Caki2 (cell line): Measurements from ENCODE around the gene ZNF592. TPM values are rescaled to one million over a fixed set of nuclear protein-coding genes. Genes with fewer than 3 reads are reported as not detected.
A peak's percentile ranks its signal among the peaks of the same experiment; 100 is the strongest.
"Not testable (repeated sequence)": the region's sequence is repeated elsewhere in the genome, so short reads cannot be mapped to it uniquely, and the experiment has no call there.

Experiments used
- DNase-seq: peaks from one replicate; pipeline ENCODE4 v3.0.0-alpha.2; 2015; ENCODE audit warnings: low read depth
- in situ Hi-C: cut with HindIII; loops from 2 replicates; pipeline ENCODE4 v1.10.0; 2016; ENCODE audit warnings: low sequenced_read_pairs, low pct_unique_long_range_greater_than_20kb, mixed read lengths
- total RNA-seq: library from RNA; depleted of rRNA; stranded (reverse); fragments of >200 nt; shearing (Covaris generic); gene quantifications from 2 replicates; pipeline ENCODE4 v1.2.3, GENCODE V29; 2014; ENCODE audit warnings: low replicate concordance; rRNA removed

The ZNF592 gene
- total RNA-seq, 1 experiment from 2014 or later: 7.2 TPM

GRCh38 chr15:84834229-84834955 is 86.0 kb downstream of the ZNF592 start:
- no peak for DNase-seq
- in situ Hi-C loops: no loop called here

DNA sequence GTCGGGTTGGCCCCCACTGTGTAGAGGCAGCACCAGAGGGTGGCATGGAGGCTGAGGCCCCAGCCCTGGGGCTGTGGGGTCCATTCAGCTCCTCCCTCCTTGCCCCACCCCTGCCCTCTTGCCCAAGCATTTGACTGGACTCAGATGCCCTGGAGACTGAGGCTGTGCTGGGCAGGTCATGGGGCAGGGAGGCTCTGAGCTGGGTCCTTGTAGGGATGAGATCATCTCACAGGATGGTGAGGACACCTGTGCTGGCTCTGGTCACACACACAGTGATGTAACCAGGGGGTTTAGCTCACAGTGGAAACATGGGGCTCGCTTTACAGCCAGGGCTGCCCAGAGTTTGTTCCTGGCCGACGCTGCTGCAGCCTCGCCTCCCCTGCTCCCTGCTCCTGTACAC is 86.6 kb downstream of the ZNF592 start:
- no peak for DNase-seq
- in situ Hi-C loops: no loop called here

- in situ Hi-C loops: no loop called here
- no peak for DNase-seq
Observed at GRCh38 chr15:84835661-84836337, 87.4 kb downstream of the ZNF592 start.

GRCh38 chr15:84836844-84837243 is 88.5 kb downstream of the ZNF592 start:
- in situ Hi-C loops: no loop called here

DNA sequence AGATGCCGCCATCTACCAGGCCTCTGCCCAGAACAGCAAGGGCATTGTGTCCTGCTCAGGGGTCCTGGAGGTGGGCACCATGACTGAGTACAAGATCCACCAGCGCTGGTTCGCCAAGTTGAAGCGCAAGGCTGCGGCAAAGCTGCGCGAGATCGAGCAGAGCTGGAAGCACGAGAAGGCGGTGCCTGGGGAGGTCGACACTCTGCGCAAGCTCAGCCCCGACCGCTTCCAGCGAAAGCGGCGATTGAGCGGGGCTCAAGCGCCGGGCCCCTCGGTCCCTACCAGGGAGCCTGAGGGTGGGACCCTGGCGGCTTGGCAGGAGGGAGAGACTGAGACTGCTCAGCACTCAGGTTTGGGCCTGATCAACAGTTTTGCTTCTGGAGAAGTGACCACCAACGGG is 91.3 kb downstream of the ZNF592 start:
- in situ Hi-C loops: no loop called here
- DNase-seq: no peak

More at GRCh38 chr15:84836844-84837243, 88.5 kb downstream of the ZNF592 start:
- DNase-seq: no peak

DNA sequence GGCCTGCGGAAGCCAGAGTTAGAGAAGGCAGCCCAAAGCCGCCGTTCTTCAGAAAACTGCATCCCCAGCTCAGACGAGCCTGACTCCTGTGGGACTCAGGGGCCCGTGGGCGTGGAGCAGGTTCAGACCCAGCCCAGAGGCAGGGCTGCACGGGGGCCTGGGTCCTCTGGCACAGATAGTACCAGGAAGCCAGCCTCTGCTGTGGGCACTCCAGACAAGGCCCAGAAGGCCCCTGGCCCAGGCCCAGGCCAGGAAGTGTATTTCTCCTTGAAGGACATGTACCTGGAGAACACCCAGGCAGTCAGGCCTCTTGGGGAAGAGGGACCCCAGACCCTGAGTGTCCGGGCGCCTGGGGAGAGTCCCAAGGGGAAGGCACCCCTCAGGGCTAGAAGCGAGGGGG is 91.9 kb downstream of the ZNF592 start:
- DNase-seq: no peak

GRCh38 chr15:84840741-84841429 is 92.5 kb downstream of the ZNF592 start:
- in situ Hi-C loops: no loop called here
- peak; percentile 42 for DNase-seq

More for the DNA sequence above, 91.9 kb downstream of the ZNF592 start:
- in situ Hi-C loops: no loop called here

GRCh38 chr15:84842781-84843180 is 94.4 kb downstream of the ZNF592 start:
- in situ Hi-C loops: no loop called here
- no peak for DNase-seq

GRCh38 chr15:84844964-84845363 is 96.6 kb downstream of the ZNF592 start:
- no peak for DNase-seq
- in situ Hi-C loops: no loop called here

GRCh38 chr15:84845631-84846030 is 97.2 kb downstream of the ZNF592 start:
- in situ Hi-C loops, DNase-seq: not testable (repeated sequence)

DNA sequence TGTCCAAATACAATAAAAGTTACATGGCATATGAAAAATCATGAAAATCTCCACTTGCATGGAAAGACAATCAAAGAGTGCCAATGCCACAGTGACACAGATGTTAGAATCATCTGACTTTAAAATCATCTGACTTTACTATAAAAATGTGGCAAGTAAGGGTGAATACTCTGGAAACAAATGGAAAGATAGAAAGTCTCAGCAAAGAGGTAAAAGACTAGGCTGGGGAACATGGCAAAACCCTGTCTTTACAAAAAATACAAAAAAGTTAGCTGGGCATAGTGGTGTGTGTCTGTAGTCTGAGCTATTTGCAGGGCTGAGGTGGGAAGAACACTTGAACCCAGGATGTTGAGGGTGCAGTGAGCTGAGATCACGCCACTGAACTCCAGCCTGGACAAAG is 97.9 kb downstream of the ZNF592 start:
- in situ Hi-C loops: no loop called here
- no peak for DNase-seq

DNA sequence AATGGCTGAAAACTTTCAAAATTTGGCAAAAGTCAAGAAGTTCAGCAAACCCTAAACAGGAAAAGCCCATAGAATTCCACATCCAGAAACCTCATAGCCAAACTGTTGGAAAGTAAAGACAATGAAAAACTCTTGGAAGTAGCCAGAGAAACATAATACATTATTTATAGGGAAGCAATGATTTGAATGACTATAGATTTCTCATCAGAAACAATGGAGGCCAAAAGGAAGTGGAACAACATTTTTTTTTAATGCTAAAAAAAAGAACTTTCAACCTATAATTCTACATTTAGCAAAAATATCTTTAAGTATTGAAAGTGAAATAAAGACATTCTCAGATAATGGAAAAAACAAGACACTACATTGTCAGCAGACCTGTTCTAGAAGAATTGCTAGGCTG is 99.0 kb downstream of the ZNF592 start:
- in situ Hi-C loops: no loop called here
- DNase-seq: no peak

DNA sequence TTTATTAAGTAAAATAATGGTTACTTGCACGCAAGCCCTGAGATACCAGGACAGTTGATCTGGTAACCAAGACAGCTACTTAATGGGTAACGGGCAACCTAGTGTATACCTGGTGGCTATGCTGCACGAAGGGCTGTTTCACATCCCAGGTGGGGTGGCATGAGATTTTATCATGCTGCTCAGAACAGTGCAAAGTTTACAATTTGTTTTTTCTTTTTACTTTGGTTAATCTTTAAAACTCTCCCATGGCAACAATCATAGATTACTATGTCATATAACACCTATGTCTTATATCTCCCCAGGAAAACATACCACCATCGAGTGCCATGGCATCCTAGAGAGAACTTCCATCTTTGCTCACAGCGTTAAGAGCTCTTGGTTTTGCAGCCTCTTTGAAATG is 103.8 kb downstream of the ZNF592 start:
- in situ Hi-C loops: no loop called here

DNA sequence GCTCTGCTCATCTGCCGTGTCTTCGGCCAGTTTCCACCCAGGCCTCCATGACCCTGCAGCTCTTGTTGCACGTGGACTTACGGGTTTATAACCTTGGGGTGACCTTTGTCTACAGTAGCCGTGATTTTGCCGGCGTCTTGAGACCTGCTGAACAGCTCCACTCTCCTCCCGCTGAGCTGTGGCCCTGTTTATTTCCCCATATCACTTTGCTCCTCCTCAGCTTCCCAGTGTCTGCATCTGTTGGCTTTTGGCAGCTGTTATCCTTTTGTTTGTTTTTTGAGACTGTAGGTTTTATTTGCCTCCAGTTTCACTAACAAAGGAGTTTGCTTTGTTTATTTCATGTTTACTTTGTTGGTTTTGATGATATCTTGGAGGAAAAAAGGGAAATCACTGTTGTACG is 106.7 kb downstream of the ZNF592 start:
- in situ Hi-C loops: no loop called here

More for the DNA sequence above, 103.8 kb downstream of the ZNF592 start:
- DNase-seq: no peak

DNA sequence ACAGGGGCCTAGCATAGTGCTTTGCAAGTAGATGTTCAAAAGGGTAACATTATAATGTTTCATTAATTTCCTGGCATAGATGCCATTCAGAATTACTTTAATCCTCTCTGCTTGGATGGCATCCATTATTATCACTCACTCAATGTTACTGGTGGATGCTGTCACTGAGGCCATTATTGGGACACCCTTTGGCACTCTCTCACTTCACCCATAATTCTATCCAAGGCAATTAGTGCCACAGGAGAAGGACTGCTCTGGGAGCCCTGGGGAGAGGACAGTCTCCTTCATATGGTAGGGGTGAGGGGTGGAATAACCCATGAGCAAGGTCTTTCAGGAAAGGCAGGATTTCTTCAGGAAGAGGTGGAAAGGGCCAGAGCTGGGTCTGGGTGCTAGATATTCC is 107.4 kb downstream of the ZNF592 start:
- in situ Hi-C loops: no loop called here
- DNase-seq: no peak

More for the DNA sequence above, 106.7 kb downstream of the ZNF592 start:
- DNase-seq: no peak

Other genes starting within 250 kb of the ZNF592 start
- gene ZSCAN2, start 147.6 kb upstream of the ZNF592 start, total RNA-seq: 11.0 and 15.9 TPM in 2 replicates
- gene WDR73, start 94.3 kb upstream of the ZNF592 start, total RNA-seq: 14.2 and 23.1 TPM in 2 replicates
- 12.6 and 29.7 TPM in 2 replicates for gene NMB, start 90.4 kb upstream of the ZNF592 start, total RNA-seq
- gene SEC11A, start 32.5 kb upstream of the ZNF592 start, total RNA-seq: 235 and 243 TPM in 2 replicates
- not detected in 2 replicates for gene ALPK3, start 68.8 kb downstream of the ZNF592 start, total RNA-seq
- not detected in 2 replicates for gene SLC28A1, start 136.1 kb downstream of the ZNF592 start, total RNA-seq
- 10.9 and 11.4 TPM in 2 replicates for gene PDE8A, start 233.3 kb downstream of the ZNF592 start, total RNA-seq